HG02610 (cell line): ENCODE measurements around the gene C1QTNF12.

ENCODE experiments used
- ATAC-seq: cut with Tn5 transposase; IDR thresholded peaks from one replicate; pipeline ENCODE4 v1.9.1; 2021; ENCODE audit warnings: mild to moderate bottlenecking, moderate library complexity; ENCODE audit not compliant: unreplicated experiment

C1QTNF12 gene

DNA sequence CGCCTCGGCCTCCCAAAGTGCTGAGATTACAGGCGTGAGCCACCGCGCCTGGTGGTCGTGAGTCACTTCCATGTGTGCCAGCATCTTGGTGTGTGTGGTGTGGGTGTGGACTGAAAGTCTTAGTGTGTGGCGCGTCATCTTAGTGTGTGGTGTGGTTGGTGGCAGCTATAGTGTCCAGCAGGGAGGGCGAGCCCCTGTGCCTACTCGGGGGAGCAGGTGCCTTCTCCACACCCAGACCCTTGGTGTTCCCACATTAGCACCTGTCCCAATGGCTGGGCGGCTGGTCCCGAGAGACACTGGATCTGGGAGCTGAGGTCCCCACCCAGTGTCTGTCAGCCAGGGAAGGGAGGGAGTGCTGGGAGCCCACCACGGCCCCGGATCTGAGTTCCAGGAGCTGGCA, 36.5 kb upstream of the C1QTNF12 start:
- no peak for ATAC-seq

DNA sequence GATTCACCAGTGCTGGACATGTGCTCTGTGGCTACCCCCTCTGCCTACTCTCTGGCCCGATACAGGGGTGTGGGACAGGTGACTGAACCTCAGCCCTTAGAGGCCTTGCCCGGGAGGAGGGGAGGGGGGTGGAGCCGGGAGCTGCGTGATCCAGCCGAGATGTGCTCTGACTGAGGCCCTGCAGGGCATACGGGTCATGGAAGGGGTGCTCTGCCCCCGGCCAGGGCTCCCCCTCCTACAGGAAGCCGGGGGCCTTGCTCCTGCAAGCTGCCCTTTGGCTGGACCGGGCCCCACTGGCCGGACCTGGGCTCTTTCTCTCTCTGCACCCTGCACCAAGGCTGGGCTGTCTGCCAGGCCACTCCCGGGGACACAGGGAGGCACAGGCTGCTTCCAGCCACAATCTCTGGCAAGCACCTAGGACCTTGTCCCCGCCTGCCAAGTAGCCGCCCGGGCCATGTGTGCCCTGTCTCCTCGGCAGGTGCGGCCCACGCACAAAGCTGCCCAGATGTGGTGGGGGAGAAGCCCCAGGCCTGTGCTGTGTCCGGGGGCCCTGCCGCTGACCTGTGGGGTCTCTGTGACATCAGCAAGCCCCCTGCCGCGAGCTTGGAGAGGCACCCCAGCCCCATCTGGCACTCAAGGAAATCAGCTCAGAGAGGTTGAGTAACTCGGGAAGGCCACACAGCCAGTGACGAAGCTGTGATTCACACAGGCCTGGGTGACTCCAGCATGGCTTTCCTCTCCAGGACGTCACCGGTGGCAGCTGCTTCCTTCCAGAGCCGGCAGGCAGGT, 35.2 kb upstream of the C1QTNF12 start:
- no peak for ATAC-seq

DNA sequence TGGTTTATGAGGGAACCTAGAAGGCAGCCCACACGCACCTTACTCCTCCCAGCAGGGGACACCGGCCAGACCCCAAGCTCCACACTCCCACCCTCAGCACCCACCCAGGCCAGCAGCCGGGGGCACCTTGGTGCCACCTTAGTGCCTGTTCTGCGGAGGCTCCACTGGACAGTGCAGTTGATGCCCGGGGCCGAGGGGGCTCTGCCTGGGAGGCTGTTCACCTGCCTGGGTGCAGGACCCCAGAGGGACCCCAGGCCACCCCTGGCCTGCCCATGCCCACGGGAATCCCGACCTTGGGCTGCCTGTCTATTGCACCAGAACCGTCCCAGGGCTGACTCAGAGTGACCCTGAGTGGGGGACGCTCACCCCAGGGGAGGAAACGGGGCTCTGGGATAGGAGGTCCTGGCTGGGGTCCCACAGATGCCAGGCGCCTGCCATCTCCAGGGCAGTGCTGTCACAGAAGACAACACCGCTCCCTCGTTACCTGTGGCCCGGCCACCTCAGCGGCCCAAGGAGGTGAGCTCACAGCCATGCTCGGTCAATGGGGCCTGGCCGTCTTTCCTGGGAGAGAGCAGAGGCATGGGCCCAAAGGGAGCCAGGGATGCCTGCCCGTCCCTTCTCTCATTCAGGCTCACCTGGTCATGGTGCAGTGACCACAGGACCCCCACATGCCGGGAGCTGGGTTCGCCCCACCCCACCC, 34.4 kb upstream of the C1QTNF12 start:
- ATAC-seq = no peak

DNA sequence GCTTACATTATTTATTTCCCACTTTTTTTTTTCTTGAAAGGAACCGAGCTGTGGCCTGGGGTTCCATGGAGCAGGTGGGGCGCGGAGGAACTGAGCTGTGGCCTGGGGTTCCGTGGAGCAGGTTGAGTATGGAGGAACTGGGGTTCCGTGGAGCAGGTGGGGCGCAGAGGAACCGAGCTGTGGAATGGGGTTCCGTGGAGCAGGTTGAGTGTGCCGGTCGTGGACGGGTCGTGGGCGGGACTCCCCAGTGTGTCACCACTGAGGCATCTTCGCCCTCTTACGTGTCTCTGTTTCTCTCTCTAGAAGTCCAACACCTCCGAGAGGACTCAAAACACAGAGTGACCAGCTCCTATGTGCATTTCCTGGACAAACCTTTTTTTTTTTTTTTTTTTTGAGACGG, 32.5 kb upstream of the C1QTNF12 start:
- ATAC-seq = no peak

DNA sequence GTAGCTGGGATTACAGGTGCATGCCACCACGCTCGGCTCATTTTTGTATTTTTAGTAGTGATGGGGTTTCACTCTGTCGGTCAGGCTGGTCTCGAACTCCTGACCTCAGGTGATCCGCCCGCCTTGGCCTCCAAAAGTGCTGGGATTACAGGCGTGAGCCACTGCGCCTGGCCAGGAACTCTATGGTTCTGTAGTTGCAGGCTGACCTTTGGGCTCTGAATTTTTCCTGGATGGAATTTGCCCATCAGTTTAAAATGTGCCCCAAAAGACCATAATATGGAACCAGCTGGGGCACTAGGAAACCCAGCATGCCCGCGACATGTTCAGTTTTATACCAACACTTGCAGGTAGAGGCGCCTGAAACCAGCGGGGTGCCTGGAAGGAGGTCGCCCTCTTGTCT, 32.1 kb upstream of the C1QTNF12 start:
- ATAC-seq = no peak

DNA sequence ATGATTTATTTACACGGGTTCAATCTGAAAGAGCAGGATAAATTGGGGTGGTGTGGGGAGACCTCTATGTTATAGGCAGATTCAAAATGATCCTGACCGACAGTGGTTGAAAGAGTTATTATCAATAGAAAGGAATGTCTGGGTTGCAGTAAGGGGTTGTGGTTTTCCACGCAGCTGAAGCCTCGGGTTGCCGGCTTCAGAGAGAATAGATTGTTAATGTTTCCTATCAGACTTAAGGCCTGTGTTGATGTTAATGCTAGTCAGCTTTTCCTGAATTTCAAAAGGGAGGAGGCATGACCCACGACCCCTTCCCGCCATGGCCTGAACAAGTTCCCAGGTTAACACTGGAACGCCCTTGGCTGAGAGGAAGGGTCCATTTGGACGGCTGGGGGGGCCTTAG, 29.3 kb upstream of the C1QTNF12 start:
- no peak for ATAC-seq

- ATAC-seq = no peak
Observed at GRCh38 chr1:1274931-1275431, 28.5 kb upstream of the C1QTNF12 start.

- no peak for ATAC-seq
Observed at GRCh38 chr1:1274299-1274930, 27.9 kb upstream of the C1QTNF12 start.

DNA sequence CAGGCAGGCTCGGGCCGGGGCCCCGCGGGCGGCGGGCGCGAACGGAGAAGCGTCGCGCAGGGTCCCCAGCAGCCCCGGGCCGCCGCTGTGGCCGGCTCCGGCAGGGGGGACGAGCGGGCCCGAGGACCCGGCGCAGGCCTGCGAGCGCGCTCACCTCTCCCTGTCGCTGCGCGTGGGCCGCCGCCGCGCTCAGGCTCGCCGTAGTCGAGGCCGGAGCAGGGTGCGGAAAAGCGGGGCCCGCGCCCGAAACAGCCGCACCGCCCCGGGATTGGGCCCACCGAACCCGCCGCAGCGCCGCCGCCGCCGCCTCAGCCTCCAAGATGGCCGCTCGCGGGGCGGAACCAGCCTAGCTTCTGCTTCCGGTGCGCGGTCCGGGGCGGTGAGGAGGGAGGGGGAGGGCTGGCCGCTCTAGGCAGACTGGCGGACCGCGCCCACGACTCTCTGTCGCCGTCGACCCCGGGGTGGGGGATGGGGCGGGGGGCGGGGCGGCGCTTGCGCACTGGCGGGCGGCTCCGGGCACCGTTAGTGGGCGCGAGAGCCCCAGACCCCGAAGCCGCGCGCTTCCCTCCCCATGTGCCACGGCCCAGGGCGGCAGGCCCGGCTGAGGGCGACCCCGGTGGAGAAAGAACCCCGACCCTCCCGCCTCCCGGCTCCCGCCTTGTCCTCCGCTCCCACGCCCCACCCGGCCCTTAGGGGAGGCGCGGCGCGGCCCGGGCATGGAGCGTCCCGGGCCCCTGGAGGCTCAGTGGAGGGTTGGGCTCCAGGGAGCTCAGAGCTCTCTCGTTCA, 27.2 kb upstream of the C1QTNF12 start, which contains the start of gene UBE2J2:
Gene UBE2J2 (minus strand): TSS at position 343 of the 787 bp plus-strand sequence. CDS start 5,862 bp downstream, outside the sequence.
- peak; percentile 74 for ATAC-seq

DNA sequence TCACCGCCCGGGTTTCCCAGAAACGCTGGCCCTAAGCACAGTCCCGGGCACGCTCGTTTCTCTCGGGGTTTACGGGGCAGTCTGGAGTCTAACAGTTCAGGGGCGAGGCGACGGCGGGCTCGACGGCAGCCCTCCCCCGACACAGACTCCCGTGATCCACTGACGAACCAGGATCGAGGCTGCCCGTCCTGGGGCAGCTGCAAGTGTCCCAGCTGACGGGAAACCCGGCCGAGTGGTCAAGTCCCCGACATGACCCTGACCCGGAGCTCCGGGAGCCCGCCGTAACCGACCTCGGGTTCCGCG, 26.6 kb upstream of the C1QTNF12 start:
- peak; percentile 16 for ATAC-seq

DNA sequence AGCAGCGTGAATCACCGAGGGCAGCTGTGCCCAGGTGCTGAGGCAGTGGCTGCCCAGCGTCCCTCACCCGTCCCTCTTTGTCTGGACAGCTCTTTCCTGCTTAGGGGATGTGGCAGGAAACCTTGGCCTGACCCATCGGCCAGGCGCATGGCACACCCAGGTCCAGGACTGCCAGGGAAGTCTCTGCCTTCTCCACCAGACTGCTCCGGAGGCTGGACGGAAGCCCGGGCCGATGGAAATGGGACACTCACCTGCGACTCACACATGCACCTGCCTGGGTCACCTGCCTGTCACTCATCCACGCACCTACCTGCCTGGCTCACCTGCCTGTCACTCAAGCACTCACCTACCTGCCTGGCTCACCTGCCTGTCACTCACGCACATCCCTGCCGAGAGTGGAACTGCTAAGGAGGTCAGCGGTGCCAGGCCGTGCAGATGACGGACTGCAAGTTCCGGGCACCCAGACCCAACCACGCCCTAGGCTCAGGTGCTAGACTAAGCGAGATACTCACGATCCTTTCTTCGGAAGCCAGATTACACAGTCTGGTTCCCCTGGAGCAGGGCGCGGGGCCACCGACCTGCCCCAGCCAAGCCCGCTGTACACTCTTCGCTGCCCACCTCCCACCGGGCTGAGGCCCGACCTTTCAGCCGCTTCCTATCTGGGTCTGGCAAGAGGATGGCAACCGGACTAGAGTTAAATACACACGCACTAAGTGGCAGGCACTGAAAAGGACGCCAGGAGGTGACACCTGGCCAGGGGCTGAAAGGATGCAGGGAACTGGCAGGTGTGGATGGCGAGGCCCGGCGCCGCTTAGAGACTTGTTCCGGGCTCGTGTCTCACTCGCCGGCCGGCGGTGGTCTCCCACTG, 26.1 kb upstream of the C1QTNF12 start:
- ATAC-seq = no peak

GRCh38 chr1:1270813-1271212, 24.3 kb upstream of the C1QTNF12 start:
- ATAC-seq = no peak

DNA sequence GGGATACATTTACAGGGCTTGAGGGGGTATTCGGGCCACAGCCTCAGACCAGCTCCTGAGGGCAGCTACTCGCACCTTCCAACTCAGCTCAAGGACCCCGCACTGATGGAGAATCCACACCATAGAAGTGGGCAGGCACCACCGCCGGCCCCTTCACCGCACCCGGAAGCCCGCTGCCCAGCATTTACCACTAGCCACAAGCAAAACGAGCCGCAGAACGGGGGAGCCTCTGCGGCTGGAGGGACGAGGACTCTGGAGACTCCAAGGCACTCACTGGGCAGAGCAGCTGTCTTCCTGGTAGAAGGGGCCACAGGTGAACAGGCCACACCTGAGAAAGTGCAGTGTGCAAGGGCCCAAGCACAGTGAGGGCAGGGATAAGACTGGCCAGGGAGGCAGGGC, 21.8 kb upstream of the C1QTNF12 start:
- no peak for ATAC-seq

DNA sequence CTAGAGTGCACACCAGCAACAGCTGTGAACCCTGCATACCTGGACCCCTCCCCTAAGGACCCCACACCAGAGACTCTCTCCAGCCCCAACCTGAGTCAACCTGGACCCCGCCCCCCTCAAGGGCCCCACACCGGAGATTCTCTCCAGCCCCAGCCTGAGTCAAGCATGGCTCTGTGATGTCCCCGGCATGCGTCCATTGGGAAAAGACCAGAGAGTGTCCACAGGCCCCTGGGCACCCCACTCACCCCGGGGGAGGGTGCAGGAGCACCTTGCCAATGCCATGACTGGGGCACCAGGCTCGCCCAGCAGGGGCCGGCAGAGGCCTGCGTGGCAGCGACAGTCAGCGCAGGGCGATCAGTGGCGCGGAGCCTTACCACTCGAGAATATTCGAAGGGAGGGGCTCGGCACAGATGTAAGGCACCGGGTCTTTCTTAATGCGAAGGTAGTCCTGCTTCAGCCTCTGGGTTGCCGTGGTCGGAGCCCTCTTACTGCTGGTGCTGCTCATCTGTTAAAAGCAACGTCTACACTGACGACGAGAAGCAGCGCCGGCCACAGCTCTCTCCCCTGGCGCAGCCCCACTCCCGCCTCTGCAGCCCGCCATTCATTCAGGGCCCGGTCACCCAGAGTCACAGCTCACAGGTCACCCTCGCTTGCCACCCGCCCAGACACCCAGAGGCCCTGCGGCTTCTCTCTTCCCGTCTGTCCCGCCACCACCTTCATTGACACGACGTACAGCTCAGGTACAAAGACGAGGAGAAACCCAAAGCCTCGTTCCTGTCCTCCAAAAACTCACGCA, 21.2 kb upstream of the C1QTNF12 start:
- ATAC-seq = no peak

DNA sequence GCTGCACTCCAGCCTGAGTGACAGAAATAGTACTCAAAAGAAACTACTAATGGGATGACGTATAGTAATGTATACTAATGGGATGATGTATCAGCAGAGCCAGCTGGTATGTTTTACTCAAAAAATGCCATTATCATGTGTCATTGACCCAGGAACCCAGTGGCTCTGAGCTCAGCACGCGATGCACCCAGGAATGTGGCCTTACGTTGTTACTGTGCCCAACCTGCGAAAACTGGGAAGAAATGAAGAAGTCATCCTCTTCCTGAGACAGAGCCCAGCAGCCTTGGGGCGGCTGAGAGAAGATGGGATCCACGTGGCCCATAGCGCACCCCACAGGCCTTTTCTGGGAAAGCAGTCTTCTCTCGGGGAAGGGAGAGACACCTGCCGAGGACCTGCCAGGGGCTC, 18.3 kb upstream of the C1QTNF12 start:
- ATAC-seq = no peak

DNA sequence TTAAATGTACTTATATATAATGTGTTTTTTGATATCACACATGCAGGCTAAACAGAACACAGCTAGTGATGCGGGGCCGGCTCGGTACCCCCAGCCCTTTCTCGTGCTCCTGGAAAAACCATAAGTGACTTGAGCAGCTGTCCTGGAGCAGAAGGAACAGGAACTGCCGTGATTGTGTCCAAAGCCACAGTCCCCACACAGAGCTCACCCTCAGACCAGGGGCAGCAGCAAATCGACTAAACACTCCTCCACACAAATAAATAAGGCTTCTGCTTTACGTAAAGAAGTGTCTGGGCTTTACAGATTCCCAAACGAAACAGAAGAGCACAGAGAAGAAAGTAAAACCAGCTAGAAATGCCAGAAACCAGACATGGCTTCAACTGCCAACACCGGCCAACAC, 17.5 kb upstream of the C1QTNF12 start:
- ATAC-seq = no peak

DNA sequence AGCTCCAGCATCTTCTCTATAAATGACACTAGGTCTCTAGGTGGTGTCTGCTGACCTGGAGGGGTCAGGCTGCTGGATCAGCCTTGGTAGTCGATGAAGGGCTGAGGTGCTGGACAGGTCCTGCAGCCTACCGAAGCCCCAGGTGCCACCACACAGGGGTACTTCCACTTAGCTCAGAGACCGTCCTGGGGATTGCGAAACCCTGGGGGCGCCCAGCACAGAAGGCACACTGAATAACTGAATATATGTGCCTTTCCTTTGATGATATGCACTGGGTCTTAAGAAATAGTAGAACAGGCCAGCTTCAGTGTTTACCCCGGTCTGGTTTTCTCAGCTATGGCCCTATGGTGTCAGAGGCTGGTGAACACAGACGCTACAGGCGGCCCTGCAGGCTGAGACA, 16.2 kb upstream of the C1QTNF12 start:
- ATAC-seq = no peak

DNA sequence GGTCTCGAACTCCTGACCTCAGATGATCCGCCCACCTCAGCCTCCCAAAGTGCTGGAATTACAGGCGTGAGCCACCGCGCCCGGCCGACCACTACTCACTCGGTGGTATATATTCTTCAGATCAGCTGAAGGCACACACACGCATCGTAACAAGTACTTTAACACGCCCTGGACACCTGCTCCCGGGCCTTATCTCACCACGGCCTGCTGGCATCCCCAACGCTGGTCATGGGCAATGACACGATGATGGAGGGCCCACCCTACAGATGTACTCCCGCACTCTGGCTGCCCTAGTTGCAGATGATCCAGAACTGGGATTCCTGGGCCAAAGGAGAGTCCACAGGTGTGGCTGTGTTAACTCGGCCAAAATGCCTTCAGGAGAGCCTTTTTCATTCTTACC, 15.5 kb upstream of the C1QTNF12 start:
- no peak for ATAC-seq

GRCh38 chr1:1260843-1261560, 14.5 kb upstream of the C1QTNF12 start:
- ATAC-seq = no peak
